ENCODE measurements around the gene CDC42EP1.
"Not testable (repeated sequence)": the region's sequence is repeated elsewhere in the genome, so short reads cannot be mapped to it uniquely, and the experiment has no call there.

CDC42EP1 gene

DNA sequence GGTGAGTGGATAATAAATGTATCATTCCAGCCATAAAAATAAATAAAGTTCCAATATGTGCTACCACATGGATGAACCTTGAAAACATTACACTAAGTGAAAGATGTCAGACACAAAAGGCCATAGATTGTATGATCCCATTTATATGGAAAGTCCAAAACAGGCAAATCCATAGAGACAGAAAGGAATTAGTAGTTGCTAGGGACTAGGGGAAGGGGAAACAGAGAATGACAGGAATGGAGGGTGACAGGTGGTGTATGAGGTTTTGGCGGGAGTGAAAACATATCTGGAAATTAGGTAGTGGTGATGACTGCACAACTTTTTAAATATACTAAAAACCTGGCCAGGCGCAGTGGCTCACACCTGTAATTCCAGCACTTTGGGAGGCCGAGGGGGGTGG lies 25.8 kb upstream of the CDC42EP1 start:
- DNase-seq: no peak

DNA sequence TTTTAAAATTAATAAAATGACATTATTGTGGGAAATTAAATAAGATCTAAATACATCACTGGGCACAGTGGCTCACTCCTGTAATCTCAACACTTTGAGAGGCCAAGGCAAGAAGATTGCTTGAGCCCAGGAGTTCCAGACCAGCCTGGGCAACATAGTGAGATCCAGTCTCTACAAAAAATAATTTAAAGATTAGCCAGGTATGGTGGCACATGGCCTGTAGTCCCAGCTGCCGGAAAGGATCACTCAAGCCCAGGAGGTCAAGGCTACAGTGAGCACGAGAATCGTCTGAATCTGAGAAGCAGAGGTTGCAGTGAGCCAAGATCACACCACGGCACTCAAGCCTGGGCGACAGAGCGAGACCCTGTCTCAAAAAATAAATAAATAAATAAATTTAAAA lies 25.1 kb upstream of the CDC42EP1 start:
- DNase-seq: no peak

DNA sequence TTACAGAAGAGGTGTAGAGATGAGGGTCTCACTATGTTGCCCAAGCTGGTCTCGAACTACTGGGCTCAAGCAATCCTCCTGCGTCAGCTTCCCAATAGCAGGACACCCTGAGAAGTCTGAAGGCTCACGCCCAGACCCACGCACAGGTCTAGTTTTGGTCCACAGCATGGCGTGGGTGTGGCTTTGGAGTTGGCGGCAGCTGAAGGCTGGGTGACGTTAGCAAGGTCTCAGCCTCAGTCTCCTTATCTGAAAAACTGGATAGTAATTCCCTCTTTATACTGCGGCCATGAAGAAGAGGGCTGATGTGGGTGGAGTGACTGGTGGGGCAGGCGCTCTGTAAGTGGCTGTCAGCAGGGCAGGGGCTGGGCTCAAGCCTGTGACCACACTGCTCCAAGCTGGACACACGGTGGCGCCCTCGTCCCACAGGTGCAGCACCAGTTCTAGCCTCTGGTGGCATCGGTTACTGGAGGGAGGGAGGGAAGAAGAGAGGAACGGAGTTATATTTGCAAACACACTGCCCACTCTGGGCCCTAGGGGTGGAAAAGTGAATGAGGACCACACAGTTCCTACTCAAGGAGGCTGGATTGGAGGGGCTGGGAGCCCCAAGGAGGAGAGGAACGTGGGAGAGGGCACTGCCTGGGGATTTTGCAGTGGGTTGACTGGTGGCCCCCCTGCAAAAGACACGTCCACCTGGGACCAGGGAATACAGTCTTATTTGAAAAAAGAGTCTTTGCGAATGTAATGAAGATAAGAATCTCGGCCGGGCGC lies 21.5 kb upstream of the CDC42EP1 start:
- DNase-seq: peak; percentile 92 to 93

DNA sequence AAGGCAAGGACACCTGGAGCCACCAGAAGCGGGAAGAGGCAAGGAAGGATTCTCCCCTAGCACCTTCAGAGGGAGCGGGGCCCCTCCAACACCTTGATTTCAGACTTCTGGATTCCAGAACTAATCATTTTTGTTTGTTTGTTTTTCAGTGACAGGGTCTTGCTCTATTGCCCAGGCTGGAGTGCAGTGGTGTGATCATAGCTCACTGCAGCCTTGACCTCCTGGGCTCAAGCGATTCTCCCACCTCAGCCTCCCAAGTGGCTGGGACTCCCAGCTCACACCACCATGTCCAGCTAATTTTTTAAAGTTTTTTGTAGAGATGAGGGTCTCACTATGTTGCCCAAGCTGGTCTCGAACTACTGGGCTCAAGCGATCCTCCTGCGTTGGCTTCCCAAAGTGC lies 20.5 kb upstream of the CDC42EP1 start:
- DNase-seq: not testable (repeated sequence)

DNA sequence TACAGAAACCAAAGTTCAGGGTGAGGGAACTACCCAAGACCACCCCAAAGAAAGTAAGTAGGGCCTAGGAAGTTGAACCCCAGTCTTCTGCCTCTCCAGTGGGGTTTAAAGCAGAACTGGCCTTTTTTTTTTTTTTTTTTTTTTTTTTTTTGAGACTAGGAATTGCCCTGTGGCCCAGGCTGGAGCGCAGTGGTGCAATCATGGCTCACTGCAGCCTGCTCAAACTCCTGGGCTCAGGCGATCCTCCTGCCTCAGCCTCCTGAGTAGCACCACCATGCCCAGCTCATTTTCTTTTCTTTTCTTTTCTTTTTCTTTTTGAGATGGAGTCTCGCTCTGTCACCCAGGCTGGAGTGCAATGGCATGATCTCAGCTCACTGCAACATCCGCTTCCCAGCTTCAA lies 17.9 kb upstream of the CDC42EP1 start:
- DNase-seq: not testable (repeated sequence)

DNA sequence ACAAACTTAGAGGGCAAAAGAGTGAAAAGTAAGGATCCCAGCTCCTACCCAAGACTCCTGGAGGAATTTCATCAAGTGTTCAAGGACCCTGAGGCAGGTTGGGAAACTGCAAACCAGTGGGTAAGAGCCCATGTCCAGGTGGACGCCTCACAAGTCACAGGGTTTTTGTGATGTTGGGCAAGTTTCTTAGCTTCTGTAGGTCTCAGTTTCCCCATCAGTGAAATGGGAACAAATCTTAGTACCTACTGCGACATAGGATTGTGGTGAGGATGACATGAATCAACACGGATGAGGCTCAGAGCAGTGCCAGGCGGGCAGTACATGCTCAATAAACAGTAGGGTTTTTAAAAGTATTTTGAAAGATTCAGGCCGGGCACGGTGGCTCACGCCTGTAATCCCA lies 17.3 kb upstream of the CDC42EP1 start:
- no peak for DNase-seq

DNA sequence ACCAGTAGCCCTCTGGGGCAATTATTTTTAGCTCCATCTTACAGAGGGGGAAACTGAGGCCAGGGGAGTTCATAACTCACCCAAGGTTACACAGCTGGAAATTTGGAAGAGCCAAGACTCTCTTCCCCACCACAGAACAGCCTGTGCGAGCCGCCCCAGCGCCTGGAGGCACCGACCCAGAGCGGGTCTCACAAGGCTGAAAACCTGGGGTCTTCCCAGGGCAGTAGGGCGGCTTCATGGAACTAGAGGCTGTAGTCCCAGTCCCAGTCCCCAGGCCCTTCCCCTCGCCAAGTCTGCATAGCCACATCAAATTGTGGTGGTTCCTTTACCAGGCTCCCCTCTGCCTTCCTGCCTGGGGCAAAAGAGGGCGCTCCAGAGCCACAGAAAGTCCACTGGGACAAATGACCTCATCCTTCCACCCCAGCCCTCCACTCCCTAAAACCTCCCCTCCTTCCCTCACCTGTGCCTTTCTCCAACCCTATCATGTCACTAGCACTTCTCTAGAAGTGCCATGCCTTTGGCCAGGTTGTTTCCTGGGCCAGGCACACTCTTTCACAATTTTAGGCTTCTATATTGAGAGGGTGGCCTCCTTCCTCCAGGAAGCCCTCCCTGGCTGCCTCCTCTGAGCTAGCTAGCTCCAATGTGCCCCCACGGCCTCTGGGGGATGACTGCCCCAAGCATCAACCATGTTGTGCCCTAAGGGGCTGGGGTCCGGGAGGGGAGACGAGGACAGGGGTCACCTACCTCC lies 15.2 kb upstream of the CDC42EP1 start:
- DNase-seq: peak; percentile 57 to 58

DNA sequence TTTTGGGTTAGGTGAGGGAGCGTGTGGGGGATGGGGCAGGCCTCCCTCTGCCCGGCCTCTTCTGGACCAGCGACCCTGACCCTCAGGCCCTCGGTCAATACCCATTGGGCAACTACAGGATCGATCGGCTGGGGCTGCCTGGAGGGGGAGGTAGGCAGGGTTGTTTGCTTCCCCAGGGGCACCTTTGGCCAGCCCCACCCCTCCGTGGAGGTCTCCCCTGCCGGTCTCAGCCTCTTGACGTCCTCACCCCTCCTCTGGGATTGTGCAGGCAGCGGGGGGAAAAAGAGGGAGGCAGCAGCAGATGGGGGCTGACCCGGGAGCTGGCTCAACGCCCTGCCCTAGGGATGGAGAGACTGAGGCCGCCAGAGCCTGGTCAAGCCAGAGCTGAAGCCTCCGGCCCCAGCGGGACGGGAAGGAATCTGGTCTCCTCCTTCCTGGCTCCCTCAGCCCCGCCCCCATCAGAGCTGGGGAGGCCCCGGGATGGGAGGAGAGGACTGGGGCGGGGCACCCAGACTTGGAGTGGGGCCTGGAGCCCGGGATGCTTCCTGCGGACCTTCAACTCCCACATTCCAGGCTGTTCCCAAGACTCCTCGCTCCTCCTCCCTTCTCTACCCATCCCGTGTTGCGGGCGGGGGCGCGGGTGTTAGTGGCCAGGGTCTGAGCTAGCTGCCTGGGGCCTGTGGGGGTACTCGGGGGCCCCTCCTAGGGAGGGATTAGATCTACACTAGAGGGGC lies 14.4 kb upstream of the CDC42EP1 start:
- no peak for DNase-seq

DNA sequence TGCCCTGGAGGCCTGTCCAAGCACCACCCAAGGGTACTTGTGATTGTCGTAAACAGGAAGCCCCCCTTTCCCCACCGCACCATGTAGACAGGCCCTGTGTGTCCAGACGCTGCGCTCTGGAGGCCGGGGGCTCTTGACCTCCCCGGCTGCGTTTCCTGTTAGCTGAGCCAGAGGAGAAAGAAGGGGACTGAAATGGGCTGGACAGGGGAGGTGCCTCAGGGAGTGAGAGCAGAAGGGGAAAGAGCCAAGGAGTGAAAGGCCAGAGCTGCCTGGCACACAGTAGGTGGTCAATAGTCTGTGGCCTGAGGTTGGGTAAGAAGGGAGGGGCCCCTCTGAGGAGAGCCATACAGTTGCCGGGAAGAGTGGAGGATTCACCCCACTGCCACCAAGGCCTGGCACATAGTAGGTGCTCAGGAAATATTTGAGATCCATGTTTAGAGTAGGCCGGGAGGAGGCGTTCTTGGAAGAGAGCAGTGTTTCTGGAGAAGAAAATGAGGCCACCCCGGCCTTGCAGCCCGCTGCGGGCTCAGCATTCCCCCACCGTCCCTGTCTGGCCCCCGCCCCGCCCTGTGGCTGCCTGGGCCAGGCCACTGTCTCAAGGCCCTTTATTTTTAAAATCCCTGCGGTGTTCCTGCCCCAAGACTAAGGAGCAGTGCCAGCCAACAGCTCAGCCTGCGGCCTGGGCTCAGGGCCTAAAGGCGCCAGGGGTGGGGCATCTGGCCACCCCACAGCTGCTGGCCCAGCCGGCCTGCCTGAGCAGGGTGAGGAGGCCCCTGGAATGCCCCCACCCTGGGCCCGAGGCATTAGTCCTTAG lies 13.6 kb upstream of the CDC42EP1 start:
- no peak for DNase-seq

DNA sequence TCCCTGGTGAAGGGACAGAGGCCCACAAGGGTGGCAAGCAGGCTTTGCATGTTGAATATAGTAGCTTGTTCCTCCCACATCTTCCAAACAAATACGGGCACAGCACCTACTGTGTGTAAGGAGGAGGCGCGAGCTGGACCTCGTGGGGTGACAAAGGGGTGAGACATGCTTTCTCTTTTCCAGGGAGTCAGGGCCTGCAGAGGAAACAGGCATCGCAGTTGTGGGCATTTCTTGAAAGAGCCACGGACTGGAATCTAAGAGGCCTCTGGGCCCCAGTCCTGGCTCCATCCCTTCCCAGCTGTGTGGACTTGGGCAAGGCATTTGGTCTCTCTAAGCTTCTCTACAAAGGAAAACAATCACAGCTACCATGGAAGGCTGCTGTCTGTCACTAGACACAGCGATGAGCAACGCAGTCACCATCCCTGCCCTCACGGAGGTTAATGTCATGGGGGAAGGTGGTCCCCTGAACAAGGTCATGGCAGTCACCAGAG lies 13.0 kb upstream of the CDC42EP1 start:
- DNase-seq: no peak

DNA sequence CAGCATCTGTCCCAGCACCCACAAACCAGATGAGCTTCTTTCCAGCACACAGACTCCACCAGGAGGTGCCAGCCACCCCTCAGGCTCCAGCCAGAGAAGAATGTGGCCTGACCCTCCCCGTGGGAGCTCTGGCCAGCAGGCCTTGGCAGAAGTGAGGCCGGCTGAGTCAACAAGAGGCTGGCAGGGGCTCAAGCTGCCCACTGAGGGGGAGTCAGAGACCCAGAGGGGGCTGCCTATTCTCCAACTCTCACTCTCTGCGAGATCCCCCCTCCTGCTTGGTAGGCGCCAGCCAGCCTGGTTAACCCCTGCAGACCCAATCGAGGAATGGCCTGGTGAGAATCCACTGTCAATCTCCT lies 10.6 kb upstream of the CDC42EP1 start:
- no peak for DNase-seq

DNA sequence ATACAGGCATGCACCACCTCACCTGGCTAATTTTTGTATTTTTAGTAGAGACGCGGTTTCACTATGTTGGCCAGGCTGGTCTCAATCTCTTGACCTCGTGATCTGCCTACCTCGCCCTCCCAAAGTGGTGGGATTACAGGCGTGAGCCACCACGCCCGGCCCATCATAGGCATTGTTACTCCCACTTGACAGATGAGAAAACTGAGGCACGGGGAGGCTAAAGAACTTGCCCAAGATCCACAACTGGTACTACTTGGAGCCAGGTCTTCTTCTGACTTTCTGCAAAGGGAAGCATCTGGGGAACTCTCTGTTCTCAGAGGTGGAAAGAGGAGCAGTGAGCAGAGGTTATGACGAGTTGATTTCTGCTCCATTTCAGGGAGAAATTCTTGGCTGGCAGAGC lies 9.4 kb upstream of the CDC42EP1 start:
- not testable (repeated sequence) for DNase-seq

DNA sequence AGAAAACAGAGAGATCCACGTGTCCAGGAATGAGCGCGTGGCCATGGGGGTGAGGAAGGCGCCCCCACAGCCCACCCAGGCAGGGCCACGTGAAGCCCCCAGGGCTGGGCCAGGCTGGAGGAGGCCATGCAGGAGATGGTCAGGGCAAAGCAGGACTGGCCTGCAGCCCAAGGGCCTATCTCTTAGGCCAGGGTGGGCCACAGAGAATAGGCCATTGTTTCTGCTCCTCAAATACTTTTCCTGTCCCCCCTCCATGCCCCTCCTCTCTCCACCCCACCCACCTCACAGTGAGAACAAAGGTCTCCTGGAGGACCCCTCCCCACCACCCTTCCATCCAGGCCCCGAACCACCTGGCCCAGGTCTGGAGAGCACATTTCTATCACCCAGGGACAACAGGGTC lies 8.3 kb upstream of the CDC42EP1 start:
- DNase-seq: no peak

DNA sequence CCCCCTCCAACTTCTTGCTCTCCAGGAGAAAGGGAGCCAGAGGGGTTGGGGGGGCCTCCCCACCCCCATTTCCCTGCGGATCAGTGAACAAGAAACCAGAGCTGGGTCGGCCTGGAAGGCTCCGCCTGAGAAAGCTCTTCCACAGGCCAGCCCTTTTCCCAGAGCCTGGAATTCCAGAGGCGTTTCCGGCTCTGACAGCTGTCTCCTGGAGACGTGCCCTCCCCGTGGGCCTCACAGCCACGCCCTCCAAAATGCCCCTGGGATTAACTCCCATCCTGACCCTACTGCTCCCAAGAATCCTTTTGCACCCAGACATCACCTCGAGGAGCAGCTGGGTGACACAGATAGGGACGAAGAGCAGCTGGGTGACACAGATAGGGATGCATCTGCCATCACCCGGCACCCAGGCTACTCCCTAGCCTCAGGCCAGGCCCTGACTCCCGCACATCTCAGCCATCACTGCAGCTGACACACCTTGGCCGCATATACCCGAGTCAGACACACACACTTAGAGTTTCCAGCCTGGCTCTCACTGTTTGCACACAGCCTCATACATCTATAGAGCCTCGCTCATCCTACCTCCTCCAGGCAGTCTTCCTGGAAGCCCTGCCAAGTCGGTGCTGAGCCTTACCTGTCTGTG lies 7.6 kb upstream of the CDC42EP1 start:
- DNase-seq: no peak

DNA sequence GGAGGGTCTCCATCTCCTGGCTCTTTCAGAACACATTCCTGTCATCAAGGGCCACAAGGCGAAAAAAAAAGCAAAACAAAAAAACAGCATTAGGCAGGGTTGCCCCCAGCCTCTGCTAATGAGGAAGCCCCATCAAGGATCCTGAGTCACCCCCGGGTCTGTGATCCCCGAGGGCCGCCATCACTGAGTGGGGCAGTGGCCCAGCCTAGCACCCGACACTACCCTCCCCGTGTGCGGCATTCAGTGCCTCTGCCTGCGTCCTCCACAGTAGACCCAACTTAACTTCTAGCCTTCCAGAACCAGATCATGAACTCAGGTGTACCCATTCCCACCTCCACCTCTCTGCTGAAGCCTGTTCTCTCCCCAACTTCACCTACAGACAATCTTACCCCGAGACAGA lies 6.6 kb upstream of the CDC42EP1 start:
- DNase-seq: no peak

DNA sequence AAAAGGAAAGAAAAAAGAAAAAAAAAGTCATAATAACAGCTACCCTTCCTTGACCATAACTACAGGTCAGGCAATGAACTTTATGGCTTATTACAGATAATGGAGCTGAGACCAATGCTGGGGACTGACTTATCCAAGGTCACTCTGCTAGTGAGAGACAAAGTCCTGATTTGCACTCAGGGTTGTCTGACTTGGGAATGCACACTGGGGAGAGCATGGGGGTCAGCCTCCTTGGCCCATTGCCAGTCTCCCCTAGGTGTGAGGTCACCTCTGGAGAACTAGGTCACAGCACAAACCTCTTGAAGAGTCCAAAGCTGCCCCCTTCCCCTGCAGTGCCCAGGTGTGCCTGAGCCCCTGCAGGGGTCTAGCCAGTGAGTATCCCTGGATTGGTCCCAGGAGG lies 5.3 kb upstream of the CDC42EP1 start:
- DNase-seq: no peak

DNA sequence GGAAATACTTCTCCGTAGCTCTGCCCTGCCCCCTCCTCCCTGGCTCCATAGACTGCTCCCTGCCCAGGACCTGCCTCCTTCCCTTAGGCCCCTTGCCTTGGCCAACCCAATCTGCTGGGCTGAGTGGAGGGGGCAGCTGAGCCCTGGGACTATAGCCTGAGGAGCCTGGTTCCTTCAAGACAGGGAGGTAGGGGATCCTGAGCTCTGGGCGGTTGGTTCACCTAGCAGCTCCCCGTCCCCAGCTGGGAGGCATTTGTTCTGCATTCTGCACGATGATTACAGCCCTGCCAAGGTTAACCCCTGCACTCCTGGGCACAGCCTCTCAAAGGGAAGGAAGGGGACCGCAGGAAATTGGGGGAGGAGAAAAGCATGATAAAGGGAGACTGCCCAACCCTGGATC lies 3.6 kb upstream of the CDC42EP1 start:
- no peak for DNase-seq

DNA sequence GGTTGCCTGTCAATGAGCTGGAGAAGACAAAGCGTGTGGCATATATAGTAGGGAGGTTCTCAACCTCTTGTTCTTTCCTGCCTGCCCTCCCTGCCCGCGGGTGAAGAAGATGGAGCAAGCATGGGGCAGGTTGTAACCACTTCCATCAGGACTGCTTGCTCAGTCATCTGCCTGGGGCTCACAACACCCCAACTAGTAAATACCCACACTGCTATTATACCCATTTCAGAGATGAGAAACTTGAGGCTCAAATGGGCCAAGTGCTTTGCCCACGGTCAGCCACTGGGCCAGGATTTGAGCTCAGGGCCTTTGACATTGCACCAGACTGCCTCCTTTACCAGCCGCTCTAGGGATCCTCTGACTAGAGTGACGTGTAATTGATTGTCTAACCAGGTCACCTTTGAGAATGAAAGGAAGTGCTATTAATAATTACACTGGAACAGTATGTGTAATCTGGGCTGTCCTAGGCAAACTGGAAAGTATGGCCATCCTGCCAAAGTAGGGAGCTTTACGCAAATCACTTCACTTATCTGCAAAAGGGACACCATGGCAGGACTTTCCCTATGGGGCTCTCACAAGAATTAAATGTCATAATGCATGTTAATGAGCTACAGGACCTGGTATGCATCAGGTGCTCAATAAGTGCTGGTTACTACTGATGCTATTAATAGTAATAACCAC lies 2.8 kb upstream of the CDC42EP1 start:
- no peak for DNase-seq

DNA sequence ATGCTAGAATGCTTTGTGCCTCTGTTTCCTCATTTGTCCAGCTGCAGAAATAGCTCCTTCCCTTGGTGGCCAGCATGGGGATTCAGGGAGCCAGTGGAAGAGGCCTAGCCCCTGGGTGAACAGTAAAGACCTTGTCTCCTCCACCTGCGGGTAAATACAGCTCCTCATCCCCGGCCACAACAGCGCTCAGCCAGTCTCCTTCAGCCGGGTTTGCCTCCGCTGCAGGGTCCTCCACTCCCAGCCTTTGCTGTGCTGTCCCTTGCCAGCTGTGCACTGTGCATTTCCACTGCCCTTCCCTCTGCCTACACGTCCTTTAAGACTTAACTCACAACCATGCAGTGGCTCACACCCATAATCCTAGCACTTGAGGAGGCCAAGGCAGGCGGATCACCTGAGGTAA lies 1.5 kb upstream of the CDC42EP1 start:
- DNase-seq: no peak

DNA sequence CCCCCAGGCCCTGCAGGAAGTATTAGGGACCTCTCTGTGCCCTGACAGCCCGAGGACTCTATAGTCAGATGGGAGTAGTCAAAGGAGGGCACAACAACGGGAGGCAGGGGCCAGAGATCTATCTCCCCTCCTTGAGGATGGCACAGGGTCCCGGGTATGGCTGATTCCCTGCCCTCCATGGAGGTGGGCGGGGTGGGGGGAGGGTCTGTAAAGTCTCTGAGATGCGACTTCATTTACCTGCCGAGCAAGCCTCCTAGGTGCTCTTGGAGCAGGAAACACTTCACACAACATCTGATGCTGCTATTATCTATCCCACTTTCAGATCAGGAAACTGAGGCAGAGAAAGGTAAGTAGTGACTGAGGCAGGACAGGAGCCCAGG lies 769 bp upstream of the CDC42EP1 start:
- DNase-seq: no peak

DNA sequence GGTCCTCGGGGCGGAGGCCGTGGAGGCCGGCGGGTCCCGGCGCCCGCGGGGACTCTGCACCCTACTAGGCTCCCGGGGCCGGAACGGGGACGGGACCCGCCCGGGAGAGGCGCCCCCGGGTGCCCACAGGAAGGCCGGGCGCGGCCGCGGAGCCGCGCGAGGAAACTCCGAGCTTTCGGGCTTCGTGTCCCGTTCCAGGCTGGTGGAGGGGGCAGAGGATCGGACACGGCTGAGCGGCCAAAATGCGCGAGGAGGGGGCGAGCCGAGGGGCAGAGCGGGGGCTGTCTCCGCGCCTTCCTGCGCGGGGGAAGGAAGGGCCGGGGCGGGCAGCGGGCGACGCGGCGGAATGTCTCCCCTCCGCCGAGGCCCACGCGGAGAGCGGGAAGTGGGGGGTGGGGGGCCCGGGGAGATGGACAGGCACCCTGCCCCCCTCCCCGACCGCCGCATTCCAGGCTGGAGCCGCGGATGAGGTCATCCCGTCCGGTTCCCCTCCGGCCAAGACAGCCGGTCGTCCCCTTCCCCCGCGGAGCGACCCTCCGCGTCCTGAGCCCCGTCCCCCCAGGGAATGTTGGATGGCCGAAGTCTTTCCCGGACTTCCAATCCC lies 430 bp downstream of the CDC42EP1 start:
- DNase-seq: no peak
